GM12874 (cell line): ENCODE measurements around the gene ZNF804A.

ENCODE experiments used
- TF ChIP-seq, protein P1 (sequence below): IDR thresholded peaks from 2 replicates; pipeline ENCODE4 v1.5.1; 2011; ENCODE audit warnings: low read depth, mild to moderate bottlenecking, control low read depth, low read length, moderate library complexity; ENCODE audit not compliant: insufficient read depth

Gene ZNF804A

DNA sequence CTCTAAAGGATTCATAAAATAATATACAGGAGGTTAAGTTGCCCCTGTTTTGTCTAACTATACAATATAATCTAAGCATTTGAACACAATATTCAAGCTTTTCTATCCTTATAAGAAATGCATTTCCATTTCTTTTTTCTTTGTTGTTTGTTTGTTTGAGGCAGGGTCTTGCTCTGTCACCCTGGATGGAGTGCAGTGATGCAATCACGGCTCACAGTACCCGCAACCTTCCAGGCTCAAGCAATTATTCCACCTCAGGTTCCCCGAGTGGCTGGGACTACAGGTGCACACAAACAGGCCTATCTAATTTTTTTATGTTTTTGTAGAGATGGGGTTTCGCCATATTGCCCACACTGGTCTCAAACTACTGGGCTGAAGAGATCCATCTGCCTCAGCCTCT lies 307.8 kb downstream of the ZNF804A start:
- TF ChIP-seq, protein P1, sequence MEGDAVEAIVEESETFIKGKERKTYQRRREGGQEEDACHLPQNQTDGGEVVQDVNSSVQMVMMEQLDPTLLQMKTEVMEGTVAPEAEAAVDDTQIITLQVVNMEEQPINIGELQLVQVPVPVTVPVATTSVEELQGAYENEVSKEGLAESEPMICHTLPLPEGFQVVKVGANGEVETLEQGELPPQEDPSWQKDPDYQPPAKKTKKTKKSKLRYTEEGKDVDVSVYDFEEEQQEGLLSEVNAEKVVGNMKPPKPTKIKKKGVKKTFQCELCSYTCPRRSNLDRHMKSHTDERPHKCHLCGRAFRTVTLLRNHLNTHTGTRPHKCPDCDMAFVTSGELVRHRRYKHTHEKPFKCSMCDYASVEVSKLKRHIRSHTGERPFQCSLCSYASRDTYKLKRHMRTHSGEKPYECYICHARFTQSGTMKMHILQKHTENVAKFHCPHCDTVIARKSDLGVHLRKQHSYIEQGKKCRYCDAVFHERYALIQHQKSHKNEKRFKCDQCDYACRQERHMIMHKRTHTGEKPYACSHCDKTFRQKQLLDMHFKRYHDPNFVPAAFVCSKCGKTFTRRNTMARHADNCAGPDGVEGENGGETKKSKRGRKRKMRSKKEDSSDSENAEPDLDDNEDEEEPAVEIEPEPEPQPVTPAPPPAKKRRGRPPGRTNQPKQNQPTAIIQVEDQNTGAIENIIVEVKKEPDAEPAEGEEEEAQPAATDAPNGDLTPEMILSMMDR = no peak

DNA sequence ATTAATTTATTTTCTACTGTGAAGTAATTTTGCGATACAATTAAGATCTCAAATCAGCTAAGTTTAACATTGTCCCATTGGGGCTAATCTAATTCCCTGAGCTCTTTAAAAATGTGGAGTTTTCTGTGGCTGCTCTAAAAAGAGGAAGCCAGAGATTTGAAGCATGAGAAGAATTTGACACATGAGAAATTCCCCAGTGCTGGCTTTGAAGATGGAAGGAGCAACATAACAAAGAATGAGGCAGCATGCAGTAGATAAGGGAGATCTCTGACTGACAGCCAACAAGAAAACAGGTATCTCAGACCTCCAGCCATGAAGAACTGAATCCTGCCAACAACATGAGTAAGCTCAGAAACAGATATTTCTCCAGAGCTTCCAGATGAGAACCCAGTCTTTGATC lies 308.4 kb downstream of the ZNF804A start:
- TF ChIP-seq, protein P1 = no peak

DNA sequence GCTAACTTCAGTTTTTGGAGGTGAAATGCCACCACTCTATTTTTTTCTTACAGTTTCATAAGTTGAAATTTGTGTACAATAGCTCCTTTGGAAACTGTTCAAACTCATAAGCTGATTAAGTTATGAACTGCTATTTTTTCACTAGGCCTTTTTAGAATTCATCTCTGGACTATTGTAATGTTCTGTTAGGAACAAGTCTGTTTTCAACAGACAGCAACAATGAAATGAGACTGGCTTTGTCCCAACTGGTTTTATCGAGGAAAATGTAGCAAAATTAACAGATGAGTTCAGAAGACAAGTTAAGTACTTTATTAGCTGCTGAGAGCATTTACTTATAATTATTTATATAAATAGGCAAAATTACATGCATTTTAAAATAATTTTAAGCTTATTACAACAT lies 310.6 kb downstream of the ZNF804A start:
- TF ChIP-seq, protein P1 = no peak

DNA sequence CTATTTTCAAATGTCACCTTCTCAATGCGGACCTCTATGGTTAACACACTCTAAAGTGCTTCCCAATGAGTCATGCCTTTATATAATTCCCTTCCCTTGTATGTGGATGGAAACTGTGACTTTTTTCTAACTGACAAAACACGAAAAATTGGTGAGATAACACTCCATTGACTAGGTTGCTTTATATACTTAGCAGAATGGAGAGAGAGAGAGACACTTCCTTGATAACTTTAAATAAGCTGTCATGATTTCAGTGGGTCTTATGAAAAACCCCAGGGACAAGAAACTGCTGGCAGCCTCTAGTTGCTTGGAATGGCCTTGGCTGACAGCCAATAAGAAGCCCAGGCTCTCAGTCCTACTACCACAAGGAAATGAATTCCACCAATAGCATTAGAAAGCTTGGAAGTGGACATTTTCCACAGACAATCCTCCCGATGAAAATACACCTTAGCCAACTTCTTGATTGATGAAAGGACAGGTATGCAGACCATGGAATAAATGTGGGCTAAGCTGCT lies 322.2 kb downstream of the ZNF804A start:
- TF ChIP-seq, protein P1 = no peak

DNA sequence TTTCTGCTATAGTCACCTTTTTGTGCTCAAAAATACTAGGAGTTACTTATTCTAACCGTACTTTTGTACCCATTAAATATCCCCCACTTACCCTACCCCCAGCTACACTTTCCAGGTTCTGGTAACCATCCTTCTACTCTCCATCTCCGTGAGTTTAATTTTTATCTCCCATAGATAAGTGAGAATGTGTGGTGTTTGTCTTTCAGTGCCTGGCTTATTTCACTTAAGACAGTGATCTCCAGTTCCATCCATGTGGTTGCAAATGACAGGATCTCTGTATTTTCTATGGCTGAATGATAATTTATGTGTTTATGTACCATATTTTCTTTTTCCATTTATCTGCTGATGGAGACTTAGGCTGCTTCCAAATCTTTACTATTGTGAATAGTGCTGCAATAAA lies 323.3 kb downstream of the ZNF804A start:
- TF ChIP-seq, protein P1 = no peak

DNA sequence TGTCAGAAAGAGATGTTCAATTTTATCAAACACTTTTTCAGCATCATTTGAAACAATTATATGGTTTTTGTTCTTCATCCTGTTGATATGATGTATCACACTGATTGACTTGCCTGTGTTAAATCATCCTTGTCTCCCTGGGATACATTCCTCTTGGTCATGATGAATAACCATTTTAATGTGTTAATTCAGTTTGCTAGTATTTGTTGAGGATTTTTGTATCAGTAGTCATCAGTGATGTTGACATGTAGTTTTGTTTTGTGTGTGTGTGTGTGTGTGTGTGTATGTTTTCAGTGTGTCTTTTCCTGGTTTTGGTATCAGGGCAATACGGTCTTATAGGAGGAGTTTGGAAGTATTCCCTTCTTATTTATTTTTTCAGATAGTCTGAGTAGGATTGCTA lies 325.4 kb downstream of the ZNF804A start:
- TF ChIP-seq, protein P1 = no peak

DNA sequence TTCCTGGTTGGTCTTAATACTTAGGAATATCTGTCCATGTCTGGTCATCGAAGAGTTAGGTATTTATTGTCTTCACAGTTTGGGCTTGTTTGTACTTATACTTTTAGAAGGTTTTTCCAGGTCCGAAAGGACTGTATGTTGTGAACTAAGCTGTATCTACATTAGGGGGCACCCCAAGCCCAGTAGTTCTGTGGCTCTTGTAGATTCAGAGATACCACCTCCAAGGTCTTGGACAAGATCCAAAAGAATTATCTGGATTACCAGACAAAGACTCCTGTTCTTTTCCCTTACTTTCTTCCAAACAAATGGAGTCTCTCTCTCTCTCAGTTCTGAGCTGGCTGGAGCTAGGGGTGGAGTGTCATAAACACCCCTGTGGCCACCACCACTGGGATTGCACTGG lies 328.7 kb downstream of the ZNF804A start:
- TF ChIP-seq, protein P1 = no peak
